Endothelial cell of umbilical vein (primary cell): ENCODE results near the gene ATP9B. TPM values are rescaled to one million over a fixed set of nuclear protein-coding genes. Genes with fewer than 3 reads are reported as not detected.

Experiments used
- BruUV-seq: library from RNA; stranded (reverse); fragments of 400-500 nt; replicated peaks from 2 replicates; lab custom pipeline; 2021; lab: Mats Ljungman, UMichigan
- CTCF ChIA-PET: fragments of 300-600, 350-600 bp; sonication (Branson Sonifier 250); formaldehyde crosslinking; loops from one replicate; lab custom pipeline; 2021; ENCODE audit warnings: antibody characterized with exemption, inconsistent platforms; lab: Charles Lee
- POLR2A ChIA-PET: fragments of 300-600, 350-600 bp; sonication (Branson Sonifier 250); formaldehyde crosslinking; loops from one replicate; lab custom pipeline; 2021; ENCODE audit warnings: antibody characterized with exemption, inconsistent platforms; lab: Charles Lee
- DNase-seq: peaks from one replicate; pipeline ENCODE4 v3.0.0-alpha.2; 2011; ENCODE audit warnings: low read depth, low spot score
- FAIRE-seq: peaks from 2 replicates; lab custom pipeline; 2011; peaks lifted over from hg19 to GRCh38; lab: Jason Lieb, UNC
- H2AFZ ChIP-seq: 2 replicates; pipeline ENCODE4 v1.6.0; 2012; ENCODE audit warnings: low read depth, low read length, control low read depth, inconsistent platforms
- H3K27ac ChIP-seq: 2 replicates; pipeline ENCODE4 v1.5.1; 2011; ENCODE audit warnings: low read depth, mild to moderate bottlenecking, control low read depth, low read length, moderate library complexity; ENCODE audit not compliant: insufficient read depth
- H3K27me3 ChIP-seq, 2 experiments: 2 replicates each; pipeline versions ENCODE4 v1.6.0 to v1.6.1; 2011; ENCODE audit warnings: low read length in 2 of 2, mixed read lengths in 1 of 2; ENCODE audit not compliant: control insufficient read depth in 2 of 2, insufficient read depth in 2 of 2
- H3K36me3 ChIP-seq, 2 experiments: 2 replicates in 1 of 2; 3 replicates in 1 of 2; pipeline ENCODE4 v1.5.1; 2011; ENCODE audit warnings: low read length in 2 of 2, mild to moderate bottlenecking in 1 of 2, moderate library complexity in 1 of 2; ENCODE audit not compliant: control insufficient read depth in 2 of 2, insufficient read depth in 2 of 2; ENCODE audit errors: extremely low read depth in 1 of 2
- H3K4me1 ChIP-seq: 3 replicates; pipeline ENCODE4 v1.5.1; 2011; ENCODE audit warnings: mild to moderate bottlenecking, low read length; ENCODE audit not compliant: control insufficient read depth, insufficient read depth; ENCODE audit errors: extremely low read depth
- H3K4me2 ChIP-seq: 2 replicates; pipeline ENCODE4 v1.6.1; 2011; ENCODE audit warnings: low read length, control low read depth, mixed read lengths; ENCODE audit not compliant: insufficient read depth
- H3K4me3 ChIP-seq, 3 experiments: fragments of 200-600 bp in 1 of 3; sonication (generic), shearing (Covaris generic) in 1 of 3; replicated peaks in 1 of 3; 2 replicates each; pipeline ENCODE4 v1.5.1; 2011 to 2016; ENCODE audit warnings: control low read depth in 3 of 3, low read length in 3 of 3, mild to moderate bottlenecking in 2 of 3, inconsistent platforms in 1 of 3, low read depth in 1 of 3, moderate library complexity in 1 of 3; ENCODE audit not compliant: insufficient read depth in 1 of 3
- H3K79me2 ChIP-seq: 2 replicates; pipeline ENCODE4 v1.6.0; 2012; ENCODE audit warnings: low read length, inconsistent platforms; ENCODE audit not compliant: control insufficient read depth, insufficient read depth
- H3K9ac ChIP-seq: replicated peaks from 2 replicates; pipeline ENCODE3; 2011; ENCODE audit warnings: low read length, control low read depth; ENCODE audit not compliant: insufficient read depth; ENCODE audit errors: extremely low read depth
- H3K9me1 ChIP-seq: replicated peaks from 3 replicates; pipeline ENCODE4 v1.6.0; 2011; ENCODE audit warnings: mild to moderate bottlenecking, low read length; ENCODE audit not compliant: control insufficient read depth, insufficient read depth; ENCODE audit errors: extremely low read depth
- H3K9me3 ChIP-seq: replicated peaks from 2 replicates; pipeline ENCODE4 v1.5.1; 2012; ENCODE audit warnings: low read length, inconsistent platforms; ENCODE audit not compliant: control insufficient read depth, insufficient read depth
- H4K20me1 ChIP-seq: replicated peaks from 2 replicates; pipeline ENCODE3; 2011; ENCODE audit warnings: mild to moderate bottlenecking, low read length; ENCODE audit not compliant: control insufficient read depth, insufficient read depth; ENCODE audit errors: extremely low read depth
- EZH2 ChIP-seq: IDR thresholded peaks from 2 replicates; pipeline ENCODE4 v1.6.1; 2012; ENCODE audit warnings: borderline replicate concordance, low read depth, mild to moderate bottlenecking, moderate library complexity, low read length, inconsistent platforms; ENCODE audit not compliant: severe bottlenecking
- FOS ChIP-seq: IDR thresholded peaks from 2 replicates; pipeline ENCODE4 v1.6.1; 2011; ENCODE audit warnings: mild to moderate bottlenecking, low read length, moderate library complexity, borderline replicate concordance; ENCODE audit not compliant: insufficient read depth
- GATA2 ChIP-seq: IDR thresholded peaks from 2 replicates; pipeline ENCODE4 v1.7.0; 2011; ENCODE audit warnings: low read depth, mild to moderate bottlenecking, moderate library complexity, mixed read lengths, low read length; ENCODE audit not compliant: insufficient read length, insufficient read depth
- JUN ChIP-seq: IDR thresholded peaks from 2 replicates; pipeline ENCODE4 v1.6.1; 2011; ENCODE audit warnings: borderline replicate concordance, low read depth; ENCODE audit not compliant: insufficient read length, insufficient read depth
- MYC ChIP-seq: IDR thresholded peaks from one replicate; pipeline ENCODE4 v1.6.1; 2011; ENCODE audit warnings: mild to moderate bottlenecking, low read depth, low read length
- POLR2A ChIP-seq: IDR thresholded peaks from 2 replicates; pipeline ENCODE4 v1.6.1; 2012; ENCODE audit warnings: low read depth, mild to moderate bottlenecking, control low read depth, low read length
- POLR2AphosphoS5 ChIP-seq: IDR thresholded peaks from 2 replicates; pipeline ENCODE4 v1.6.1; 2012; ENCODE audit warnings: low read depth, mild to moderate bottlenecking, control low read depth, low read length, moderate library complexity; ENCODE audit not compliant: insufficient read depth
- dilution Hi-C: fragments of 300-500 bp; cut with MboI; formaldehyde crosslinking; loops from one replicate; pipeline ENCODE4 v1.15.0; 2019; ENCODE audit warnings: low sequenced_read_pairs; ENCODE audit not compliant: extremely low pct_ligation_motif_present
- intact Hi-C: fragments of 100-400 bp; cut with micrococcal nuclease; formaldehyde crosslinking; loops from one replicate; pipeline ENCODE4 v1.10.0; 2022
- polyA plus RNA-seq, 4 experiments: library from polyadenylated mRNA; depleted of rRNA in 3 of 4; stranded (reverse) in 3 of 4; unstranded in 1 of 4; fragments of >200 nt; gene quantifications; 2 replicates each; pipeline versions ENCODE4 v1.2.1 to v1.2.3, GENCODE V29; 2011 to 2012; ENCODE audit warnings: missing spikeins in 1 of 4
- total RNA-seq: library from RNA; stranded (reverse); gene quantifications from 2 replicates; pipeline ENCODE4 v1.2.3, GENCODE V29; 2021
- TF ChIP-seq, protein P1 (sequence below), 2 donors: IDR thresholded peaks; 1 replicate in 1 of 2; 2 replicates in 1 of 2; pipeline ENCODE4 v1.5.1; 2011; ENCODE audit warnings: low read length in 2 of 2, mild to moderate bottlenecking in 2 of 2, moderate library complexity in 2 of 2, control low read depth in 1 of 2, inconsistent platforms in 1 of 2, low read depth in 1 of 2; ENCODE audit not compliant: insufficient read depth in 1 of 2; ENCODE audit errors: extremely low read depth in 1 of 2
- TF ChIP-seq, protein P2 (sequence below): IDR thresholded peaks from 2 replicates; pipeline ENCODE4 v1.6.1; 2011; ENCODE audit not compliant: insufficient read depth, insufficient read length

Gene ATP9B
- total and polyA plus RNA-seq, 2 donors (not counting 3 experiments of a cell fraction or from before 2014, with no cell fraction given) = 14.6 to 18.2 TPM

- intact Hi-C loops = no loop called here
- Histone ChIP-seq H3K4me1 (no peaks in the 10 kb centered on the region), H3K4me2 (no peak overlapping the region), H3K9ac (no peak overlapping the region), H3K9me1 (no peaks in the 10 kb centered on the region), H3K27me3 (no peaks in the 10 kb centered on the region), H3K4me3 (no peak overlapping the region), H3K36me3 (no peaks in the 10 kb centered on the region), H3K79me2 (no peaks in the 10 kb centered on the region), H4K20me1 (no peaks in the 10 kb centered on the region), H2AFZ (no peak overlapping the region), H3K27ac (no peak overlapping the region), H3K9me3 (no peaks in the 10 kb centered on the region)
- TF ChIP-seq MYC (no peak), POLR2A (no peak), POLR2AphosphoS5 (no peak), FOS (no peak), GATA2 (no peak), JUN (no peak), EZH2 (no peak)
- TF ChIP-seq, protein P1, sequence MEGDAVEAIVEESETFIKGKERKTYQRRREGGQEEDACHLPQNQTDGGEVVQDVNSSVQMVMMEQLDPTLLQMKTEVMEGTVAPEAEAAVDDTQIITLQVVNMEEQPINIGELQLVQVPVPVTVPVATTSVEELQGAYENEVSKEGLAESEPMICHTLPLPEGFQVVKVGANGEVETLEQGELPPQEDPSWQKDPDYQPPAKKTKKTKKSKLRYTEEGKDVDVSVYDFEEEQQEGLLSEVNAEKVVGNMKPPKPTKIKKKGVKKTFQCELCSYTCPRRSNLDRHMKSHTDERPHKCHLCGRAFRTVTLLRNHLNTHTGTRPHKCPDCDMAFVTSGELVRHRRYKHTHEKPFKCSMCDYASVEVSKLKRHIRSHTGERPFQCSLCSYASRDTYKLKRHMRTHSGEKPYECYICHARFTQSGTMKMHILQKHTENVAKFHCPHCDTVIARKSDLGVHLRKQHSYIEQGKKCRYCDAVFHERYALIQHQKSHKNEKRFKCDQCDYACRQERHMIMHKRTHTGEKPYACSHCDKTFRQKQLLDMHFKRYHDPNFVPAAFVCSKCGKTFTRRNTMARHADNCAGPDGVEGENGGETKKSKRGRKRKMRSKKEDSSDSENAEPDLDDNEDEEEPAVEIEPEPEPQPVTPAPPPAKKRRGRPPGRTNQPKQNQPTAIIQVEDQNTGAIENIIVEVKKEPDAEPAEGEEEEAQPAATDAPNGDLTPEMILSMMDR (IDR thresholded peaks at IDR 0.05; ENCODE audit: extremely low read depth in 1 of 2, insufficient read depth in 1 of 2, low read depth in 1 of 2, low read length in 2 of 2) = no peak
- TF ChIP-seq, protein P2, sequence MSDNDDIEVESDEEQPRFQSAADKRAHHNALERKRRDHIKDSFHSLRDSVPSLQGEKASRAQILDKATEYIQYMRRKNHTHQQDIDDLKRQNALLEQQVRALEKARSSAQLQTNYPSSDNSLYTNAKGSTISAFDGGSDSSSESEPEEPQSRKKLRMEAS = no peak
- DNase-seq (no peak), FAIRE-seq (no peak)
- no TSS peak for BruUV-seq
- ChIA-PET CTCF (no interaction called here), POLR2A (no interaction called here)
- dilution Hi-C loops = no loop called here
Measured at GRCh38 chr18:79218605-79219190, 149.5 kb downstream of the ATP9B start.
